Measurements from ENCODE around the gene SOX6.

The SOX6 gene

DNA sequence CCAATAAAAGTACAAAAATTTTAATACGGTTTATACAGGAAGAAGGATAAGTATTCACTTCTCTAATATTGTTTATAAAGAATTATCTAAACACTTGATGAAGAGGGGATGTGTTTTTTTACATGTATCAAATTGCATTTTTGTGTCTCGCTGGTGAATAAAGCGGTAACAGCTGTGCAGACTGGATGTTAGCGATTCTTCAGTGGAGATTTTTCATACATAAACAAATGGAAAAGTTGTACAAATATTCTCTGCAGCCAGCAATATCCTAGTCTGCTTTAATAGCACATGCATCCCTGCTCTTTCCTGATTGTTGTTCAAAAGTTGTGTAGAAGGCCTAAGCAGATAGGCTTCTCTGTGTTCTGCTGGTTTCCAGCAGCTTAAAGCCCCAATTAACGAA lies 369.3 kb downstream of the SOX6 start:
- TF ChIP-seq, protein P1, sequence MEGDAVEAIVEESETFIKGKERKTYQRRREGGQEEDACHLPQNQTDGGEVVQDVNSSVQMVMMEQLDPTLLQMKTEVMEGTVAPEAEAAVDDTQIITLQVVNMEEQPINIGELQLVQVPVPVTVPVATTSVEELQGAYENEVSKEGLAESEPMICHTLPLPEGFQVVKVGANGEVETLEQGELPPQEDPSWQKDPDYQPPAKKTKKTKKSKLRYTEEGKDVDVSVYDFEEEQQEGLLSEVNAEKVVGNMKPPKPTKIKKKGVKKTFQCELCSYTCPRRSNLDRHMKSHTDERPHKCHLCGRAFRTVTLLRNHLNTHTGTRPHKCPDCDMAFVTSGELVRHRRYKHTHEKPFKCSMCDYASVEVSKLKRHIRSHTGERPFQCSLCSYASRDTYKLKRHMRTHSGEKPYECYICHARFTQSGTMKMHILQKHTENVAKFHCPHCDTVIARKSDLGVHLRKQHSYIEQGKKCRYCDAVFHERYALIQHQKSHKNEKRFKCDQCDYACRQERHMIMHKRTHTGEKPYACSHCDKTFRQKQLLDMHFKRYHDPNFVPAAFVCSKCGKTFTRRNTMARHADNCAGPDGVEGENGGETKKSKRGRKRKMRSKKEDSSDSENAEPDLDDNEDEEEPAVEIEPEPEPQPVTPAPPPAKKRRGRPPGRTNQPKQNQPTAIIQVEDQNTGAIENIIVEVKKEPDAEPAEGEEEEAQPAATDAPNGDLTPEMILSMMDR (IDR thresholded peaks at IDR 0.05; ENCODE audit: insufficient read depth, low read depth, low read length, missing control alignments), result no peak
- no peak for DNase-seq (ENCODE audit: low read depth)
- H3K4me3 ChIP-seq (ENCODE audit: low read length), result no peak overlapping the region

DNA sequence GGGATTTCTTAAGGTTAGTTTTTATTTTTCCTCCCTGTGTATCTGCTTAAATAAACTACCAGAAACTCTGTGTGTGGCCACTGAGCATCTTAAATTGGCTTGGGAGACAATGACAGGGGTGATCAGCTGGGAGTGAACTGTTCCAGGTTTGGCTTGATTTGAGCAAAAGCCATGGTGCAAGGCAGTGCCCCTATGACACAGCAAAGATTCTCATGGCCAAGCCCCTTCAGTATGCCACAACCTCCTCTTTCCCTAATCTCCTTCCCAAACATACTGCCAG lies 370.5 kb downstream of the SOX6 start:
- TF ChIP-seq, protein P1 (IDR thresholded peaks at IDR 0.05; ENCODE audit: insufficient read depth, low read depth, low read length, missing control alignments), result no peak
- DNase-seq (ENCODE audit: low read depth), result no peak
- no peak overlapping the region for H3K4me3 ChIP-seq (ENCODE audit: low read length)

DNA sequence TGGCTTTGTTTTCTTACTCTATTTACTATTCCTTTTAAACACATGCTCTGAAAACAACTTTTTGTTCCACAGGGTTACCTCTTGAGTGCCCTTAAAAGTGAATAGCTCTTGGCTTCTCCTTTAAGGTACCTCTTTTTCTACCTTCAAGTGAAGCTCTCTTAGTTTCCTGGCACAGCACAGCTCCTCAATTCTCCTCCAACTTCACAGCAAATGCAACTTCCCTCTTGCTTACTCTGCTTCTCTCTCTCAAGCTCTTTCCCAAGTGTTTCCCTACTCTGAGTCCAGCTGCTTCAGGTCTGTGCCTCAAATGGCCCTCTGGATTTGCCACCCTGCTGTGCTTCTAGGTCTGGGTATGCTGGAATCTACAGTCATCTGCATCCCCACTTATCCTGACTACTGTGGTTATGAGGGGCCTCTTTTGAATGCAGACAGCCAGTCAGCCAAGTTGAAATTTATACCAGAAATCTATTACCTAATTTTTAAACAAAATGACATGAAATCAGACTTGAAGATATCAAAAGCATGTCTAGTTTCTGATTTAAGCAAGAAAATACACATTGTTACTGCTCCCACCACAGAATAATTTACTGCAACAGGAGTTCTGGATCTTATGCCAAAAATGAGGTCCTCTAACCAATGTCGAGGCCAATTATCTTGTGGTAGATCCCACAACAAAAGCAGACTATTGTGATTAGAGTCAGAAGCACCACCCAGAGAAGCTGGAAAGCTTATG lies 371.1 kb downstream of the SOX6 start:
- no peak overlapping the region for H3K4me3 ChIP-seq (ENCODE audit: low read length)
- DNase-seq (ENCODE audit: low read depth), result no peak
- TF ChIP-seq, protein P1 (IDR thresholded peaks at IDR 0.05; ENCODE audit: insufficient read depth, low read depth, low read length, missing control alignments), result no peak

DNA sequence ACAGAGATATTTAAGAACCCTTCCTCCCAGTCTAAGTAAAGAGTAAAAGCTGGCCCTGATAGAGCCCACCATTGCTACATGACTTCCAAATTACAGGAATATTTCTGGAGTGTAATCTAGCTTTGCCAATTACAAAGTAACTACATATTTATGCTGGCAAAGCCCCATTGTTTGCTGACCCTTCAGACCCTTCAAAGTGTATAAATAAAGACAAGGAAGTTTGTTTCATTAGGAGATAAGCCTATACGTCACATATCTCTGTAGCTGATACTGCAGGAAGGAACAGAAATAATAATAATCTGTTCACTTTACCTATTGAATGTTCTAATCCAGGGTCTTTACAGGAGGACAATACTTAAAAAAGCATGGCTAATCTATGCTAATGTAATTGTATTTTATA lies 375.1 kb downstream of the SOX6 start:
- H3K4me3 ChIP-seq (ENCODE audit: low read length), result no peak overlapping the region
- no peak for DNase-seq (ENCODE audit: low read depth)
- TF ChIP-seq, protein P1 (IDR thresholded peaks at IDR 0.05; ENCODE audit: insufficient read depth, low read depth, low read length, missing control alignments), result no peak

DNA sequence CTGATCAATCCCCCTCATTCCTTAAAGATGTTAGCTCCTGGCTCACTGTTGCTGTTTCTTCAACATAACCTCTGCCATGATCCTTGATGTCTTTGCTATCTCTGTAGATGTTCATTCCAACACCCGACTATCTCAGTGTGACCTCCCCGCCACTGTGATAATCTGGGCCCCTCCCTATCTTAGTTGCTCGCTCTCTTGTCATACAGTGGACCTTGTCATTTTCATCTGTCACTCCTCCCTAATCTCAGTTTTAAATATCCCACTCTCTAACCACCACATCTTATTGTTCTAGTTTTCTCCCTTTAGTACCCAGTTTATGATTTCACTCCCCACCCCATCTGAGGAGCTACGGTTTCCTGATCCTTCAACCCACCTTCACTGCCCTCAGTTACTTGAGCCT lies 379.2 kb downstream of the SOX6 start:
- TF ChIP-seq, protein P1 (IDR thresholded peaks at IDR 0.05; ENCODE audit: insufficient read depth, low read depth, low read length, missing control alignments), result no peak
- H3K4me3 ChIP-seq (ENCODE audit: low read length), result no peak overlapping the region
- DNase-seq (ENCODE audit: low read depth), result no peak

DNA sequence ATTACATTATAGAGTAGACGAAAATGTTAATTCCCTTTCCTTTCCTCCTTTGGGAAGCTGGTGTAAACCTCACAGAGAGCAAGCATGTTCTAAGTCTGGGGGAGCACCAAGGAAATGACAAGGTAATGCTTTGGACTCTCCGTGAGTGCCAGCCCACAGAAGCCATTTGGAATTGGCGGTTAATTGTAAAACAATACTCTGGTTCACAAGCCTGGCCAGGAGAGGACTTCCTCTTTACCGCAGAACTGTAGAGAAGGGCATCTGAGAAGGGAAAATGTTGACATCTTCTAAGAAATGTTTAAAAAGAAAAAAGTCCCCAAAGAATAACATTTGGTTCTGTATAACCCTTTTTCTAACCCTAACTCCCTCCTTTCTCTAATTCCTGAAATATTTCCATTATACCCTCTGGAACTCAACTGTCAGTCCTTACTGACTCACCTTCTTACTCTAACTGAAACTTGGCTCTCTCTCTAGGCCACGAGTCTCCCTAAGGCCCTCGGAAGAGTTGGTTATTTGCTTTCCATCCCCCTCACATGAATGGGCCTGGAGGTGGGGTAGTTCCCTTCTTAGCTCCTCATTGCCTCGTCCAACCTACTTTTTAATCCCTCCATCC lies 379.8 kb downstream of the SOX6 start:
- DNase-seq (ENCODE audit: low read depth), result peak; percentile 82
- H3K4me3 ChIP-seq (ENCODE audit: low read length), result no peak overlapping the region
- TF ChIP-seq, protein P1 (IDR thresholded peaks at IDR 0.05; ENCODE audit: insufficient read depth, low read depth, low read length, missing control alignments), result no peak

DNA sequence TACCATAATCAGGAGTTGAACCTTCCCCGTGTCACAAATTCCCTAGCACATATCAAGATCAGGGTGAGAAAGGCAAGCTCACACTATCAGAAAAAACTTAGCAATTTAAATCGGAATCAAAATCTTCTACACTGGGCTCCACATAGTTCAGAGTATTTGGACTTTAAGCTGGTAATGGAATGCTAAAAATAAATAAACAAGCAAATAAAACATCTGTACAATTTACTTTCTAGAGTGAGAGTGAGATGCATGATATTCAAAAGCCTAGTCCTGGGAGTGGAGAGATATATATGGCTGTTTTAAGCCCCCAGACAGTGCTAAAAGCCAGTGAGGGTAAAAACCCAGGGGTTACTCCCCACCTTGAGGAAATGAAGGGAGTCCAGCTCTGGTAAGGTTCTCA lies 380.6 kb downstream of the SOX6 start:
- TF ChIP-seq, protein P1 (IDR thresholded peaks at IDR 0.05; ENCODE audit: insufficient read depth, low read depth, low read length, missing control alignments), result no peak
- no peak overlapping the region for H3K4me3 ChIP-seq (ENCODE audit: low read length)
- no peak for DNase-seq (ENCODE audit: low read depth)
